Esophagus muscularis mucosa (tissue), 4 donors: Measurements from ENCODE around the gene MSI2. TPM values are rescaled to one million over a fixed set of nuclear protein-coding genes. Genes with fewer than 3 reads are reported as not detected.

ENCODE experiments used
- DNase-seq: peaks from one replicate; pipeline ENCODE4 v3.0.0-alpha.2; 2017; ENCODE audit errors: extremely low spot score
- H3K27ac ChIP-seq, 4 donors: fragments of 200-600 bp; sonication (generic); replicated peaks in 1 of 4; 1 replicate in 3 of 4; 2 replicates in 1 of 4; pipeline ENCODE4 v1.5.1; 2016 to 2019; ENCODE audit warnings: mild to moderate bottlenecking in 1 of 4
- H3K27me3 ChIP-seq, 4 donors: fragments of 200-600 bp; sonication (generic); one replicate each; pipeline versions ENCODE4 v1.5.1 to v1.6.0; 2016 to 2019
- H3K36me3 ChIP-seq, 4 donors: fragments of 200-600 bp; sonication (generic); one replicate each; pipeline ENCODE4 v1.5.1; 2016 to 2019
- H3K4me1 ChIP-seq, 4 donors: fragments of 200-600 bp; sonication (generic); one replicate each; pipeline ENCODE4 v1.5.1; 2016 to 2019
- H3K4me3 ChIP-seq, 4 donors: fragments of 200-600 bp; sonication (generic); 1 replicate in 2 of 4; 2 replicates in 2 of 4; pipeline ENCODE4 v1.5.1; 2016 to 2019; ENCODE audit warnings: mild to moderate bottlenecking in 4 of 4, moderate library complexity in 1 of 4
- H3K9me3 ChIP-seq, 4 donors: fragments of 200-600 bp; sonication (generic); 1 replicate in 3 of 4; 2 replicates in 1 of 4; pipeline ENCODE4 v1.5.1; 2016 to 2019
- CTCF ChIP-seq, 3 experiments: fragments of 200-600 bp in 2 of 3; fragments of 450-650 bp in 1 of 3; sonication (generic) in 2 of 3; IDR thresholded peaks; one replicate each; pipeline ENCODE4 v1.5.1; 2017 to 2019; ENCODE audit warnings: antibody characterized with exemption in 3 of 3, mild to moderate bottlenecking in 2 of 3, moderate library complexity in 1 of 3
- EP300 ChIP-seq: sonication (generic); formaldehyde crosslinking; IDR thresholded peaks from one replicate; pipeline ENCODE4 v1.6.1; 2017; ENCODE audit warnings: antibody characterized with exemption
- POLR2A ChIP-seq: fragments of 450-650 bp; IDR thresholded peaks from one replicate; pipeline ENCODE4 v1.6.1; 2017; ENCODE audit warnings: antibody characterized with exemption, moderate library complexity, mild to moderate bottlenecking, low read depth
- POLR2AphosphoS5 ChIP-seq, 2 donors: sonication (generic); formaldehyde crosslinking; IDR thresholded peaks; one replicate each; pipeline ENCODE4 v1.6.1; 2017; ENCODE audit warnings: antibody characterized with exemption in 2 of 2
- WGBS: methylation state at CpG from one replicate; pipeline ENCODE4 v1.1.5; 2018; 5-methylcytosine and 5-hydroxymethylcytosine counted together
- intact Hi-C: fragments of 100-400 bp; cut with DNase I; formaldehyde crosslinking; loops from one replicate; pipeline ENCODE4 v1.15.1; 2023
- total RNA-seq, 4 donors: library from RNA; depleted of rRNA; stranded (reverse); fragments of >200 nt; gene quantifications; one replicate each; pipeline versions ENCODE4 v1.1.0 to v1.2.1, GENCODE V29; 2016

MSI2 gene
- total RNA-seq, 4 donors from 2014 or later = 28.8 to 39.0 (median 29.6) TPM

- WGBS = 89% methylated on average over 6 of the region's 15 CpGs
- no peak for DNase-seq
- Histone ChIP-seq H3K4me1 (peaks cover 24 to 28% (median 25%) of the 10 kb centered on the region in 4 donors), H3K9me3 (no peaks in the 10 kb centered on the region), H3K4me3 (no peak overlapping the region), H3K36me3 (peaks cover 0 to 17% (median 2%) of the 10 kb centered on the region in 4 donors), H3K27ac (no peak overlapping the region), H3K27me3 (no peaks in the 10 kb centered on the region)
- intact Hi-C loops = no loop called here
- TF ChIP-seq POLR2A (no peak), POLR2AphosphoS5 (IDR thresholded peaks at IDR 0.05) (no peak), CTCF (IDR thresholded peaks at IDR 0.05) (no peak), EP300 (no peak)
These were observed 145.5 kb downstream of the MSI2 start for GRCh38 chr17:57401556-57402488.

GRCh38 chr17:57402681-57403180, 146.4 kb downstream of the MSI2 start:
- H3K4me1 ChIP-seq = peaks cover 32 to 37% (median 34%) of the 10 kb centered on the region in 4 donors
- H3K9me3 ChIP-seq = no peaks in the 10 kb centered on the region
- DNase-seq = no peak
- WGBS = 91% methylated on average over 5 of the region's 5 CpGs
- H3K27ac ChIP-seq = no peak overlapping the region
- peaks cover 0 to 17% (median 2%) of the 10 kb centered on the region in 4 donors for H3K36me3 ChIP-seq
- intact Hi-C loops = no loop called here
- no peak for TF ChIP-seq CTCF (IDR thresholded peaks at IDR 0.05)
- no peak for TF ChIP-seq POLR2A
- TF ChIP-seq POLR2AphosphoS5 (IDR thresholded peaks at IDR 0.05) = no peak
- no peak for TF ChIP-seq EP300
- no peaks in the 10 kb centered on the region for H3K27me3 ChIP-seq
- no peak overlapping the region for H3K4me3 ChIP-seq

- Histone ChIP-seq H3K4me3 (no peak overlapping the region), H3K4me1 (peaks cover 34 to 38% (median 37%) of the 10 kb centered on the region in 4 donors), H3K27ac (no peak overlapping the region), H3K36me3 (peaks cover 0 to 17% (median 2%) of the 10 kb centered on the region in 4 donors), H3K9me3 (no peaks in the 10 kb centered on the region), H3K27me3 (no peaks in the 10 kb centered on the region)
- no peak for DNase-seq
- intact Hi-C loops = no loop called here
- WGBS = 81% methylated on average over 2 of the region's 2 CpGs
- TF ChIP-seq POLR2A (no peak), CTCF (IDR thresholded peaks at IDR 0.05) (no peak), POLR2AphosphoS5 (IDR thresholded peaks at IDR 0.05) (no peak), EP300 (no peak)
These were observed 146.9 kb downstream of the MSI2 start for GRCh38 chr17:57403236-57403635.

- TF ChIP-seq EP300 (no peak), POLR2AphosphoS5 (IDR thresholded peaks at IDR 0.05) (no peak), POLR2A (no peak), CTCF (IDR thresholded peaks at IDR 0.05) (no peak)
- Histone ChIP-seq H3K9me3 (no peaks in the 10 kb centered on the region), H3K27me3 (no peaks in the 10 kb centered on the region), H3K4me3 (no peak overlapping the region), H3K27ac (no peak overlapping the region), H3K4me1 (peaks cover 36 to 44% (median 38%) of the 10 kb centered on the region in 4 donors), H3K36me3 (peaks cover 0 to 17% (median 2%) of the 10 kb centered on the region in 4 donors)
- WGBS = 87% methylated on average over 4 of the region's 4 CpGs
- DNase-seq = no peak
- intact Hi-C loops = no loop called here
These were observed 147.8 kb downstream of the MSI2 start for GRCh38 chr17:57404073-57404472.
